ENCODE measurements around the gene C20orf96. TPM values are rescaled to one million over a fixed set of nuclear protein-coding genes. Genes with fewer than 3 reads are reported as not detected.

The C20orf96 gene
- total and polyA plus RNA-seq, 12 donors, result 2.7 to 20.2 (median 6.3) TPM

DNA sequence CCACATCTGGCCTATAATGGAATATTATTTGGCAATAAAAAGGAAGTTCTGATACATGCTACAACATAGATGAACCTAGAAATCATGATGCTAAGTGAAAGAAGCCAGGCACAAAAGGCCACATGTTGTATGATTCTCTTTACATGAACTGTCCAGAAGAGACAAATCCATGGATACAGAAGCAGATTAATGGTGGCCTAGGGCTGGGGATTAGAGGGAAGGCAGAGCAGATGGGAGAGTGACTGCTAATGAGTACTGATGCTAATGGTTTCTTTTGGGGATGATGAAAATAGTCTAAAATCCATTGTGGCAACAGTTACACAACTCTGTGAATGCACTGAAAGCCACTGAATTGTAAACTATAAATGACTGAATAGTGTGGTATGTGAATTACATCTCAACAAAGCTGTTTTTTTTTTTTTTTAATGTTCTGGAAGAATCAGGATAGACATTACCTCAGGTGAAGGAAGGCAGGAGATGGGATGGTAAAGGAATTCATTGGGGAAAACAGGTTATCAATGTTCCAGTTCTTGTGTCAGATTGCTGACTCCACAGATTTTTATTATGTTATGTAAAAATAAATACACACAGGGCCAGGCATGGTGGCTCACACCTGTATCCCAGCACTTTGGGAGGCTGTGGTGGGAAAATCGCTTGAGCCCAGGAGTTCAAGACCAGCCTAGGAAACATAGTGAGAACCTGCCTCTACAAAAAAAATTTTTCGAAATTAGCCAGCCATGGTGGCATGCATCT lies 25.9 kb upstream of the C20orf96 start:
- no peak for DNase-seq
- Histone ChIP-seq H3K27ac (no peak overlapping the region), H3K4me1 (replicated peaks in 1 of 2) (no peaks in the 10 kb centered on the region), H3K9me3 (replicated peaks in 1 of 3) (no peaks in the 10 kb centered on the region), H3K27me3 (no peaks in the 10 kb centered on the region), H3K36me3 (replicated peaks in 1 of 2) (no peaks in the 10 kb centered on the region), H3K4me3 (no peak overlapping the region)
- no peak for TF ChIP-seq POLR2A (IDR thresholded peaks at IDR 0.05)
- TF ChIP-seq, protein P1, sequence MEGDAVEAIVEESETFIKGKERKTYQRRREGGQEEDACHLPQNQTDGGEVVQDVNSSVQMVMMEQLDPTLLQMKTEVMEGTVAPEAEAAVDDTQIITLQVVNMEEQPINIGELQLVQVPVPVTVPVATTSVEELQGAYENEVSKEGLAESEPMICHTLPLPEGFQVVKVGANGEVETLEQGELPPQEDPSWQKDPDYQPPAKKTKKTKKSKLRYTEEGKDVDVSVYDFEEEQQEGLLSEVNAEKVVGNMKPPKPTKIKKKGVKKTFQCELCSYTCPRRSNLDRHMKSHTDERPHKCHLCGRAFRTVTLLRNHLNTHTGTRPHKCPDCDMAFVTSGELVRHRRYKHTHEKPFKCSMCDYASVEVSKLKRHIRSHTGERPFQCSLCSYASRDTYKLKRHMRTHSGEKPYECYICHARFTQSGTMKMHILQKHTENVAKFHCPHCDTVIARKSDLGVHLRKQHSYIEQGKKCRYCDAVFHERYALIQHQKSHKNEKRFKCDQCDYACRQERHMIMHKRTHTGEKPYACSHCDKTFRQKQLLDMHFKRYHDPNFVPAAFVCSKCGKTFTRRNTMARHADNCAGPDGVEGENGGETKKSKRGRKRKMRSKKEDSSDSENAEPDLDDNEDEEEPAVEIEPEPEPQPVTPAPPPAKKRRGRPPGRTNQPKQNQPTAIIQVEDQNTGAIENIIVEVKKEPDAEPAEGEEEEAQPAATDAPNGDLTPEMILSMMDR (IDR thresholded peaks at IDR 0.05), result no peak
- 88 to 95% (median 91%) methylated on average over 2 of the region's 2 CpGs for WGBS, 4 donors
- intact Hi-C loops (cut with DNase I), result no loop called here

DNA sequence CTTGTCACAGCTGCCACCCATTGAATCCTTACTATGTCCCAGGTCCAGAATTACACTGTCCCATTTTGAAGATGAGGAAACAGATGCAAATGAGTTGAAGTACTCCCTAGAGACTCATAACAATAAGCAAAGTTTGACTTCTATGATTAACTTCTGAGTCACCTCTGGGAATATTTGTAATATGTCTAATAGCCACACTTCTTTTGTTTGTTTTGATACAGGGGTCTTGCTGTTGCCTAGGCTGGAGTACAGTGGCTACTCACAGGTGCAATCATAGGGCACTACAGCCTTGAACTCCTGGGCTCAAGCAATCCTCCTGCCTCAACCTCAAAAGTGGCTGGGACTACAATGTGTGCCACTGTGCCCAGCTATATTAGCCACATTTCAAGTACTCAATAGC lies 23.4 kb upstream of the C20orf96 start:
- Histone ChIP-seq H3K9me3 (replicated peaks in 1 of 3) (no peaks in the 10 kb centered on the region), H3K36me3 (replicated peaks in 1 of 2) (no peaks in the 10 kb centered on the region), H3K27ac (no peak overlapping the region), H3K27me3 (no peaks in the 10 kb centered on the region), H3K4me1 (replicated peaks in 1 of 2) (peaks cover 8 to 15% of the 10 kb centered on the region in 2 donors), H3K4me3 (no peak overlapping the region)
- intact Hi-C loops (cut with DNase I), result no loop called here
- TF ChIP-seq, protein P1 (IDR thresholded peaks at IDR 0.05), result no peak
- no peak for TF ChIP-seq POLR2A (IDR thresholded peaks at IDR 0.05)
- no peak for DNase-seq

DNA sequence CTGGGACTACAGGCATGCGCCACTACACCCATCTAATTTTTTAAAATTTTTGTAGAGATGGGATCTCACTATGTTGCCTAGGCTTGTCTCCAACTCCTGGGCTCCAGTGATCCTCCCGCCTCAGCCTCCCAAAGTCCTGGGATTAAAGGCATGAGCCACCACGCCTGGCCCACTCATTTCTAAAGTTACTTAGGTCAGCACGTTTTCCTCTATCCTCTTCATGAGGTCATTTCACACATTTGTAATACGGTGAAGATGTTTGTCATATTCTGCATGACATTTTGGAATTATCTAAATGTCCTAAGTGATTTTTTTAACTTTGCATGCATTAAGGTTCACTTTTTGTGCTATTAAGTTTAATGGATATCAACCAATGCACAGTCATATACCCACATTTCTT lies 22.9 kb upstream of the C20orf96 start:
- no peak overlapping the region for H3K27ac ChIP-seq
- intact Hi-C loops (cut with DNase I), result no loop called here
- 87 to 89% (median 88%) methylated on average over 5 of the region's 5 CpGs for WGBS, 4 donors
- H3K36me3 ChIP-seq (replicated peaks in 1 of 2), result no peaks in the 10 kb centered on the region
- H3K4me3 ChIP-seq, result no peak overlapping the region
- peaks cover 8 to 16% of the 10 kb centered on the region in 2 donors for H3K4me1 ChIP-seq (replicated peaks in 1 of 2)
- no peaks in the 10 kb centered on the region for H3K27me3 ChIP-seq
- no peak for DNase-seq
- TF ChIP-seq, protein P1 (IDR thresholded peaks at IDR 0.05), result no peak
- no peak for TF ChIP-seq POLR2A (IDR thresholded peaks at IDR 0.05)
- H3K9me3 ChIP-seq (replicated peaks in 1 of 3), result no peaks in the 10 kb centered on the region

DNA sequence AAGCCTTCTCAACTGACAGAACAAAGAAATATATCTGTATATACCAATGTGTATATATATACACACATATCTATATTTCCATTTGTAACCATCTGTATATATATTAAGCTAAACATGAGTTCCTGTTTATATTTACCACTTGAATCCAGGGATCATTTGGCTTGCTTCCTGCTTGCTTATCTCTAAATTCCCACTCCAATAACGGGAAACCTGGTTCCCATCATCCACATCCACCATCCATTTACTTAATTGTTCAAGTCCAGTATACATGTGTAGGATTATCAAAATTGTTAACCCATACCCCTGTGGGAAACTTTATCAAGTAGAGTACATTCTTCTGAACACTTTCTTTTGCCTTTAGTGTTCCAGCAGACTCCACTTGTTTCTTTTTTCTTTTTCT lies 22.3 kb upstream of the C20orf96 start:
- H3K27me3 ChIP-seq, result no peaks in the 10 kb centered on the region
- no peak for DNase-seq
- H3K4me1 ChIP-seq (replicated peaks in 1 of 2), result peaks cover 8 to 16% of the 10 kb centered on the region in 2 donors
- no peaks in the 10 kb centered on the region for H3K36me3 ChIP-seq (replicated peaks in 1 of 2)
- H3K9me3 ChIP-seq (replicated peaks in 1 of 3), result no peaks in the 10 kb centered on the region
- WGBS, 4 donors, result 44 to 79% (median 60%) methylated on average over 1 of the region's 1 CpG
- intact Hi-C loops (cut with DNase I), result no loop called here
- no peak overlapping the region for H3K4me3 ChIP-seq
- H3K27ac ChIP-seq, result no peak overlapping the region
- TF ChIP-seq POLR2A (IDR thresholded peaks at IDR 0.05), result no peak
- TF ChIP-seq, protein P1 (IDR thresholded peaks at IDR 0.05), result no peak

All from adrenal gland (tissue), 12 donors.